H1 (cell line): ENCODE data around the gene ZNF37A. TPM values are rescaled to one million over a fixed set of nuclear protein-coding genes. Genes with fewer than 3 reads are reported as not detected.

ENCODE experiments used
- CTCF ChIA-PET: fragments of 300-600 bp; sonication (Branson Sonifier 250); formaldehyde crosslinking; loops from one replicate; lab custom pipeline; 2021; ENCODE audit not compliant: partially characterized antibody; lab: Charles Lee
- POLR2A ChIA-PET: fragments of 300-600 bp; sonication (Branson Sonifier 250); formaldehyde crosslinking; loops from one replicate; lab custom pipeline; 2021; ENCODE audit warnings: inconsistent platforms; ENCODE audit not compliant: partially characterized antibody; lab: Charles Lee
- DNase-seq, 2 experiments: peaks; one replicate each; pipeline versions ENCODE4 v3.0.0 to v3.0.0-alpha.2; 2010 to 2022; ENCODE audit warnings: low spot score in 2 of 2, low read depth in 1 of 2, mixed read lengths in 1 of 2
- FAIRE-seq: peaks from 2 replicates; lab custom pipeline; 2011; peaks lifted over from hg19 to GRCh38; lab: Jason Lieb, UNC
- H2AFZ ChIP-seq: 2 replicates; pipeline ENCODE4 v1.8.1; 2012; ENCODE audit warnings: low read length, inconsistent platforms
- H2AK5ac ChIP-seq: 2 replicates; pipeline ENCODE4 v1.6.1; 2013; ENCODE audit warnings: low read depth, low read length
- H2BK120ac ChIP-seq: replicated peaks from 2 replicates; pipeline ENCODE3; 2013; ENCODE audit warnings: low read depth, low read length, inconsistent platforms
- H2BK12ac ChIP-seq: 2 replicates; pipeline ENCODE4 v1.6.1; 2013; ENCODE audit warnings: low read depth, low read length
- H2BK15ac ChIP-seq: 2 replicates; pipeline ENCODE4 v1.6.1; 2013; ENCODE audit warnings: low read length
- H2BK20ac ChIP-seq: 2 replicates; pipeline ENCODE4 v1.6.1; 2013; ENCODE audit warnings: low read length
- H2BK5ac ChIP-seq: 2 replicates; pipeline ENCODE4 v1.6.1; 2013; ENCODE audit warnings: low read depth, low read length
- H3K14ac ChIP-seq: 2 replicates; pipeline ENCODE4 v1.6.1; 2013; ENCODE audit warnings: inconsistent platforms; ENCODE audit not compliant: insufficient read length
- H3K18ac ChIP-seq: 2 replicates; pipeline ENCODE4 v1.6.1; 2013; ENCODE audit warnings: low read length; ENCODE audit errors: extremely low read depth
- H3K23ac ChIP-seq: 2 replicates; pipeline ENCODE4 v1.6.1; 2013; ENCODE audit warnings: inconsistent platforms; ENCODE audit not compliant: insufficient read length
- H3K23me2 ChIP-seq: 2 replicates; pipeline ENCODE4 v1.6.1; 2013; ENCODE audit warnings: low read depth, low read length
- H3K27ac ChIP-seq: 2 replicates; pipeline ENCODE4 v1.6.1; 2011; ENCODE audit warnings: low read depth, low read length, inconsistent platforms
- H3K27me3 ChIP-seq, 4 experiments: replicated peaks in 1 of 4; 1 replicate in 1 of 4; 2 replicates in 3 of 4; pipeline versions ENCODE4 v1.6.1 to v1.8.1; 2011 to 2013; ENCODE audit warnings: low read length in 3 of 4, mild to moderate bottlenecking in 3 of 4, inconsistent platforms in 2 of 4, mixed read lengths in 2 of 4, moderate library complexity in 1 of 4; ENCODE audit not compliant: control insufficient read depth in 3 of 4, insufficient read depth in 3 of 4; ENCODE audit errors: extremely low read depth in 1 of 4
- H3K36me3 ChIP-seq, 4 experiments: 2 replicates each; pipeline versions ENCODE4 v1.6.1 to v1.8.1; 2011 to 2013; ENCODE audit warnings: mild to moderate bottlenecking in 4 of 4, low read length in 3 of 4, moderate library complexity in 2 of 4, control low read depth in 1 of 4, inconsistent platforms in 1 of 4; ENCODE audit not compliant: insufficient read depth in 4 of 4, control insufficient read depth in 2 of 4
- H3K4ac ChIP-seq: replicated peaks from 2 replicates; pipeline ENCODE3; 2013; ENCODE audit warnings: low read length, low read depth, mixed read lengths, inconsistent platforms; ENCODE audit not compliant: insufficient read length
- H3K4me1 ChIP-seq, 4 experiments: replicated peaks in 1 of 4; 1 replicate in 1 of 4; 2 replicates in 3 of 4; pipeline versions ENCODE4 v1.6.1 to v1.8.1; 2011 to 2013; ENCODE audit warnings: low read length in 3 of 4, inconsistent platforms in 2 of 4, mixed read lengths in 1 of 4; ENCODE audit not compliant: insufficient read depth in 4 of 4, control insufficient read depth in 3 of 4
- H3K4me2 ChIP-seq, 2 experiments: 2 replicates each; pipeline versions ENCODE4 v1.6.1 to v1.8.1; 2011 to 2013; ENCODE audit warnings: low read depth in 2 of 2, low read length in 2 of 2, control low read depth in 1 of 2, inconsistent platforms in 1 of 2, mild to moderate bottlenecking in 1 of 2; ENCODE audit not compliant: insufficient read depth in 1 of 2
- H3K4me3 ChIP-seq, 4 experiments: fragments of 200-600, 300-600 bp in 1 of 4; sonication (generic), shearing (Covaris generic), sonication (Bioruptor Twin) in 1 of 4; 2 replicates each; pipeline versions ENCODE4 v1.5.1 to v1.8.1; 2011 to 2016; ENCODE audit warnings: low read length in 4 of 4, low read depth in 3 of 4, control low read depth in 2 of 4, inconsistent platforms in 2 of 4, mild to moderate bottlenecking in 2 of 4, mixed read lengths in 1 of 4, moderate library complexity in 1 of 4; ENCODE audit not compliant: insufficient read depth in 2 of 4; ENCODE audit errors: extremely low read depth in 1 of 4
- H3K56ac ChIP-seq: replicated peaks from 2 replicates; pipeline ENCODE3; 2013; ENCODE audit warnings: low read depth, mild to moderate bottlenecking, mixed read lengths, low read length, inconsistent platforms; ENCODE audit not compliant: insufficient read length
- H3K79me1 ChIP-seq: 2 replicates; pipeline ENCODE4 v1.6.1; 2013; ENCODE audit warnings: low read depth, low read length, control low read depth
- H3K79me2 ChIP-seq, 2 experiments: 2 replicates each; pipeline versions ENCODE4 v1.6.1 to v1.8.1; 2012 to 2013; ENCODE audit warnings: low read length in 2 of 2, mild to moderate bottlenecking in 2 of 2, inconsistent platforms in 1 of 2; ENCODE audit not compliant: insufficient read depth in 2 of 2, control insufficient read depth in 1 of 2
- H3K9ac ChIP-seq, 4 experiments: replicated peaks in 1 of 4; 1 replicate in 1 of 4; 2 replicates in 3 of 4; pipeline versions ENCODE4 v1.6.1 to v1.8.1; 2011 to 2013; ENCODE audit warnings: low read depth in 3 of 4, low read length in 3 of 4, control low read depth in 2 of 4, mild to moderate bottlenecking in 2 of 4, moderate library complexity in 2 of 4, inconsistent platforms in 1 of 4; ENCODE audit errors: extremely low read depth in 1 of 4
- H3K9me3 ChIP-seq, 2 experiments: 2 replicates each; pipeline versions ENCODE4 v1.6.1 to v1.8.1; 2012 to 2013; ENCODE audit warnings: mild to moderate bottlenecking in 2 of 2, moderate library complexity in 2 of 2, control low read depth in 1 of 2, inconsistent platforms in 1 of 2, low read depth in 1 of 2, low read length in 1 of 2, mixed read lengths in 1 of 2; ENCODE audit not compliant: insufficient read depth in 2 of 2
- H4K20me1 ChIP-seq, 2 experiments: replicated peaks in 1 of 2; 2 replicates each; pipeline versions ENCODE3 to v1.8.1; 2011 to 2013; ENCODE audit warnings: inconsistent platforms in 2 of 2, low read length in 2 of 2, mild to moderate bottlenecking in 1 of 2; ENCODE audit not compliant: insufficient read depth in 2 of 2, control insufficient read depth in 1 of 2
- H4K5ac ChIP-seq: 2 replicates; pipeline ENCODE4 v1.6.1; 2013; ENCODE audit warnings: low read length, low read depth, mixed read lengths, inconsistent platforms; ENCODE audit not compliant: insufficient read length
- H4K8ac ChIP-seq: 2 replicates; pipeline ENCODE4 v1.8.0; 2013; ENCODE audit warnings: mild to moderate bottlenecking, moderate library complexity, low read length, inconsistent platforms; ENCODE audit not compliant: insufficient read depth; ENCODE audit errors: extremely low read depth
- H4K91ac ChIP-seq: replicated peaks from 2 replicates; pipeline ENCODE3; 2013; ENCODE audit warnings: low read length, mixed read lengths, inconsistent platforms; ENCODE audit not compliant: insufficient read length
- FOSL1 ChIP-seq: IDR thresholded peaks from 2 replicates; pipeline ENCODE4 v1.6.1; 2011; ENCODE audit warnings: mild to moderate bottlenecking, low read depth, low read length, moderate library complexity; ENCODE audit not compliant: insufficient read depth
- JUND ChIP-seq: IDR thresholded peaks from 2 replicates; pipeline ENCODE4 v1.6.1; 2011; ENCODE audit warnings: mild to moderate bottlenecking, improper control_type of control experiment, low read length
- KDM1A ChIP-seq: fragments of 200-600, 300-600 bp; sonication (generic); IDR thresholded peaks from 2 replicates; pipeline ENCODE4 v1.7.1; 2016; ENCODE audit warnings: mild to moderate bottlenecking, low read length, borderline replicate concordance
- MAFK ChIP-seq: IDR thresholded peaks from 2 replicates; pipeline ENCODE4 v1.6.1; 2012; ENCODE audit warnings: low read depth, mild to moderate bottlenecking, improper control_type of control experiment, low read length
- RFX5 ChIP-seq: IDR thresholded peaks from 2 replicates; pipeline ENCODE4 v1.6.1; 2011; ENCODE audit warnings: low read depth, low read length, improper control_type of control experiment, borderline replicate concordance
- RNF2 ChIP-seq: fragments of 200-900, 300-1000 bp; sonication (generic); IDR thresholded peaks from 2 replicates; pipeline ENCODE4 v1.7.1; 2016; ENCODE audit warnings: borderline replicate concordance, low read depth, mild to moderate bottlenecking, antibody characterized with exemption, low read length; ENCODE audit not compliant: poor library complexity, severe bottlenecking; ENCODE audit errors: missing control alignments
- SIN3A ChIP-seq, 2 experiments: IDR thresholded peaks in 1 of 2; conservative IDR thresholded peaks in 1 of 2; 2 replicates each; pipeline ENCODE4 v1.6.1; 2011 to 2012; ENCODE audit warnings: low read length in 2 of 2, improper control_type of control experiment in 1 of 2, low read depth in 1 of 2, mild to moderate bottlenecking in 1 of 2
- SIX5 ChIP-seq: IDR thresholded peaks from 2 replicates; pipeline ENCODE4 v1.6.1; 2011; ENCODE audit warnings: mild to moderate bottlenecking, low read depth, low read length
- SP1 ChIP-seq: IDR thresholded peaks from 2 replicates; pipeline ENCODE4 v1.6.1; 2011; ENCODE audit warnings: low read depth, low read length
- SUZ12 ChIP-seq: fragments of 200-600 bp; sonication (generic); IDR thresholded peaks from 2 replicates; pipeline ENCODE4 v1.6.1; 2012; ENCODE audit warnings: mild to moderate bottlenecking, inconsistent platforms, low read length, moderate library complexity, mixed read lengths
- TAF7 ChIP-seq: optimal IDR thresholded peaks from 2 replicates; pipeline ENCODE3; 2011; ENCODE audit warnings: low read depth, mild to moderate bottlenecking, inconsistent platforms, low read length, moderate library complexity, borderline replicate concordance
- TCF12 ChIP-seq: IDR thresholded peaks from 2 replicates; pipeline ENCODE4 v1.6.1; 2011; ENCODE audit warnings: low read depth, mild to moderate bottlenecking, low read length
- YY1 ChIP-seq: IDR thresholded peaks from 2 replicates; pipeline ENCODE4 v1.6.1; 2011; ENCODE audit warnings: low read depth, mild to moderate bottlenecking, low read length
- WGBS, 2 experiments: shearing (Covaris generic) in 1 of 2; methylation state at CpG; one replicate each; pipeline versions ENCODE4 v1.1.6 to v1.1.7; 2013 to 2015; ENCODE audit warnings: low lambda C conversion rate in 2 of 2, mixed read lengths in 2 of 2, inconsistent platforms in 1 of 2, low coverage in 1 of 2, missing lambda C conversion rate in 1 of 2; ENCODE audit not compliant: insufficient replicate concordance in 2 of 2, insufficient coverage in 1 of 2, insufficient read length in 1 of 2; ENCODE audit errors: extremely low coverage in 1 of 2, missing lambda C conversion rate in 1 of 2; 5-methylcytosine and 5-hydroxymethylcytosine counted together
- polyA plus RNA-seq, 7 experiments: library from polyadenylated mRNA; depleted of rRNA in 3 of 7; stranded (reverse) in 5 of 7; unstranded in 2 of 7; fragments of >200 nt in 5 of 7; fragments of 200-250 nt in 2 of 7; gene quantifications; 1 replicate in 5 of 7; 2 replicates in 1 of 7; 4 replicates in 1 of 7; pipeline versions ENCODE4 v1.2.1 to v1.2.3, GENCODE V29; 2011 to 2013; ENCODE audit warnings: missing spikeins in 2 of 7, mixed read lengths in 2 of 7
- total RNA-seq: library from RNA; stranded (reverse); fragmentation: NEBNext Ultra II Directional; extraction: Animal tissue kit (Norgen Biotek cat#: 25700); gene quantifications from 2 replicates; pipeline ENCODE4 v1.2.1, GENCODE V29; 2021

The ZNF37A gene
- total and polyA plus RNA-seq, 2 of the 8 experiments (the other 6 are each of a cell fraction or from before 2014, with no cell fraction given), result 0.97 to 12.7 TPM

DNA sequence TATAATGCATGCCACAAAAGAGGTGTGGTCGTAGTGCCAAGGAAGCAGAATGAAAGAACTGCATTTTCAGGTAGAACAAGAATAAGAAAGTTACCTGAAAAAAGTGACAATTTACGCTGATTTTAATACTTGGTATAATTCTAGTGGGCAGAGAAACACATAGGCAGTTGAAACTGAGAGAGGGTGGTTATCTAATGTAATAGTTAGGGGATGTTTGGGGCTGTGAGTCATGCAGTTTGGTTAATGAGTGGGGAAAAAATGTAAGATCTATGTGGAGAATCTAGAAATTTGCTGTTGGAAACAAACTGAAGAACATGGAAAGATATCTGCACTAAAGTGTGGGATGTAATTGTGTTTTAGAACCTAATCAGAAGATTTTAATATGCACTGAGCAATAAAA lies 33.7 kb downstream of the ZNF37A start:
- Histone ChIP-seq H3K4me1 (no peaks in the 10 kb centered on the region), H3K56ac (no peak overlapping the region), H2BK120ac (no peak overlapping the region), H3K4me2 (no peak overlapping the region), H4K91ac (no peak overlapping the region), H4K8ac (no peak overlapping the region), H2AK5ac (no peak overlapping the region), H3K36me3 (no peaks in the 10 kb centered on the region; a peak in 1 of 8 replicates), H2AFZ (no peak overlapping the region), H3K4me3 (no peak overlapping the region), H3K14ac (no peak overlapping the region), H3K23ac (no peak overlapping the region), H4K5ac (no peak overlapping the region), H3K23me2 (no peaks in the 10 kb centered on the region), H3K9me3 (peaks cover 58 to 66% of the 10 kb centered on the region in 2 experiments), H3K18ac (no peak overlapping the region), H3K27ac (no peak overlapping the region), H4K20me1 (no peaks in the 10 kb centered on the region), H3K79me1 (no peaks in the 10 kb centered on the region), H2BK15ac (no peak overlapping the region), H2BK20ac (no peak overlapping the region), H2BK12ac (no peak overlapping the region), H3K4ac (no peak overlapping the region), H3K79me2 (no peaks in the 10 kb centered on the region), H3K27me3 (no peaks in the 10 kb centered on the region), H3K9ac (no peak overlapping the region), H2BK5ac (no peak overlapping the region)
- no peak for FAIRE-seq
- TF ChIP-seq SP1 (no peak), SUZ12 (no peak), JUND (no peak), SIN3A (conservative IDR thresholded peaks at IDR 0.05 in 1 of 2, IDR thresholded peaks at IDR 0.05 in 1 of 2; ENCODE audit: low read depth in 1 of 2, low read length in 2 of 2) (no peak), YY1 (no peak), TAF7 (no peak), SIX5 (no peak), RNF2 (no peak), KDM1A (no peak), RFX5 (no peak), TCF12 (no peak), FOSL1 (no peak), MAFK (no peak)
- WGBS, 2 experiments, result 78% methylated on average over 2 of the region's 2 CpGs; no CpG with 5 or more reads in 1 of the 2 experiments
- POLR2A ChIA-PET, result no interaction called here
- DNase-seq, result no peak
- CTCF ChIA-PET, result interaction anchor here (1.3 kb wide), 1 partner anchor 14 kb away, joined by 4 read pairs; no protein-coding TSS in a partner anchor
